ENCODE measurements around the gene ERGIC1. TPM values are rescaled to one million over a fixed set of nuclear protein-coding genes. Genes with fewer than 3 reads are reported as not detected.

The ERGIC1 gene
- total and polyA plus RNA-seq, 12 donors, result 71.9 to 450 (median 248) TPM

DNA sequence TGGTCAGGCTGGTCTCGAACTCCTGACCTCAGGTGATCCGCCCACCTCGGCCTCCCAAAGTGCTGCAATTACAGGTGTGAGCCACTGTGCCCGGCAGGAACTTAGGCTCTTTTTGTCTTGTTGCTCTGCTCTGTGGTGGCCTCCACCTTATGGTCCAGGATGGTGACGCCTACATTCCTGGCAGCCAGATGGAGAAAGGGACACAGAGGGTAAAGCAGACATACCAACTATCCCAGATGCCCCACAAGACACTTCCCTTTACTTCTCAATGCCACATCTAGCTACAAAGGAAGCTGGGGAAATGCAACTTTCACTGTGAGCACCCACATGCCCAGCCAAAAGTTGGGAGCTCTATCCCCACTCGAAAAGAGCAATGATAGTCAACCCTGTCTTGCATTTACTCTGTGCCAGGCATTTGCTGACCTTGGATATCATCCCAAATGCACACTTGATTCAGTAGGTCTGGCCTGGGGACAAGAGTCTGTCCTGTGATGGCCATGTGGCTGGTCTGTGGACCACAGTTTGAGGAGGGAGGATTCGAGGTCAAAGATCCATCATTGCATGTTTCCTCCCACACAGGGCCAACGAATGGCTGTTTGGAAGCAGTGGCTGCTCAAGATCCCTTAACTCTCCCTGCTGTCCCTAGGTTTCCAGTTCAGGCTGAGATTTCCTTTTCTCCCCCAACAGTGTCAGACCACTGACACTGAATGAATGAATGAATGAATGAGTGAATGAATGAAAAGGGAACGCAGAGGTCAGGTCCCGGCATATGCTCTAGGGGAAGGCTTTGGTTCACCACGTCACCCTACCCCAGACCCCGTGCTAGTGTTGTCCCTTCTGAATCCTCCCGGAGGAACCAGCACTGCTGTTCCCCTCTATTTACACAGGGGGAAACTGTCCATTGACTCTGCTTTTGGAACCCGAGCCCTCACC is 1.4 kb upstream of the ERGIC1 start:
- WGBS, 4 donors, result 53 to 64% (median 63%) methylated on average over 11 to 14 of the region's 14 CpGs
- Histone ChIP-seq H3K4me3 (no peak overlapping the region), H3K36me3 (replicated peaks in 1 of 2) (no peaks in the 10 kb centered on the region), H3K27ac (peak overlapping the region; percentile 18 to 93 (median 92)), H3K4me1 (replicated peaks in 1 of 2) (peaks cover 38 to 43% of the 10 kb centered on the region in 2 donors), H3K9me3 (replicated peaks in 1 of 3) (no peaks in the 10 kb centered on the region), H3K27me3 (no peaks in the 10 kb centered on the region)
- DNase-seq, result peak; percentile 76 to 93 (median 86)
- peak in 1 of 2 donors; percentile 43 for TF ChIP-seq POLR2A (IDR thresholded peaks at IDR 0.05)
- no peak for TF ChIP-seq CTCF (IDR thresholded peaks at IDR 0.05)
- intact Hi-C loops (cut with DNase I), result loop anchor here in 1 of 2 donors (5.0 kb wide), 1 partner anchor 50 kb away; no protein-coding TSS in a partner anchor

DNA sequence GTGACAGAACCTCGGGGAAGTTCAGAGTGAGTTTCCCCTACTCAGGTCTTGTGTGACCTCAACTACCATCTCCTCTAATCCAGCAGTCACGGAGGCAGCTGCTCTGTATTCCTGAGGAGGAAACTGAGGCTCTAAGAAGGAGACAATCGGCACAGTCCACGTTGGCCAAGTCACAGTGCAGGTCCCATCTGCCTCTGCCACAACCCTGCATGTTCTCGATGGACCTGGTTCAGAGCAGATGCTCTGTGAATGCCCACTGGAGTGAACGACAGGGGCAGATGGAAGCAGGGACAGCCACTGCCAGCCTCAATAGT is 722 bp upstream of the ERGIC1 start:
- Histone ChIP-seq H3K4me1 (replicated peaks in 1 of 2) (peaks cover 42 to 49% of the 10 kb centered on the region in 2 donors), H3K27ac (peak overlapping the region; percentile 18 to 93 (median 92)), H3K27me3 (no peaks in the 10 kb centered on the region), H3K36me3 (replicated peaks in 1 of 2) (no peaks in the 10 kb centered on the region), H3K9me3 (replicated peaks in 1 of 3) (no peaks in the 10 kb centered on the region), H3K4me3 (peak overlapping the region in 1 of 4 donors; percentile 91)
- TF ChIP-seq POLR2A (IDR thresholded peaks at IDR 0.05) (no peak), CTCF (IDR thresholded peaks at IDR 0.05) (no peak)
- no peak for DNase-seq
- intact Hi-C loops (cut with DNase I), result loop anchor here in 1 of 2 donors (5.0 kb wide), 1 partner anchor 51 kb away; no protein-coding TSS in a partner anchor
- 33 to 84% (median 61%) methylated on average over 3 to 6 of the region's 6 CpGs for WGBS, 4 donors

- no peaks in the 10 kb centered on the region for H3K9me3 ChIP-seq (replicated peaks in 1 of 3)
- TF ChIP-seq POLR2A (IDR thresholded peaks at IDR 0.05), result no peak
- TF ChIP-seq CTCF (IDR thresholded peaks at IDR 0.05), result no peak
- no peaks in the 10 kb centered on the region for H3K27me3 ChIP-seq
- no peaks in the 10 kb centered on the region for H3K36me3 ChIP-seq (replicated peaks in 1 of 2)
- intact Hi-C loops (cut with DNase I), result loop anchor here in 1 of 2 donors (5.0 kb wide), 1 partner anchor 52 kb away; no protein-coding TSS in a partner anchor
- peak in 4 of 7 donors; percentile 39 to 74 (median 40) for DNase-seq
- 0 to 5% (median 0%) methylated on average over 3 to 32 of the region's 32 CpGs for WGBS, 4 donors
- H3K4me1 ChIP-seq (replicated peaks in 1 of 2), result peaks cover 46 to 51% of the 10 kb centered on the region in 2 donors
- peak overlapping the region; percentile 58 to 94 (median 80) for H3K4me3 ChIP-seq
- peak overlapping the region; percentile 74 to 93 (median 92) for H3K27ac ChIP-seq
These were observed 601 bp downstream of the ERGIC1 start for GRCh38 chr5:172834415-172835289.

Data from adrenal gland (tissue), 12 donors.